Lung (tissue), 12 donors: ENCODE measurements around the gene ZNF414. TPM values are rescaled to one million over a fixed set of nuclear protein-coding genes. Genes with fewer than 3 reads are reported as not detected.

Experiments used
- ATAC-seq: fragments of 200-7000 bp; cut with Tn5 transposase; one replicate; pipeline ENCODE4 v1.9.1; 2020; ENCODE audit warnings: moderate number of reproducible peaks; ENCODE audit not compliant: insufficient read depth, low FRiP score
- DNase-seq, 3 donors: peaks; one replicate each; pipeline ENCODE4 v3.0.0-alpha.2; 2013 to 2017
- H3K27ac ChIP-seq, 2 donors: one replicate each; pipeline ENCODE4 v1.5.1; 2013; ENCODE audit warnings: mild to moderate bottlenecking in 2 of 2, moderate library complexity in 2 of 2, control low read depth in 1 of 2, inconsistent platforms in 1 of 2, low read depth in 1 of 2, low read length in 1 of 2
- H3K27me3 ChIP-seq, 3 donors: one replicate each; pipeline ENCODE4 v1.5.1; 2013; ENCODE audit warnings: low read length in 2 of 3; ENCODE audit not compliant: control insufficient read depth in 3 of 3, insufficient read depth in 3 of 3
- H3K36me3 ChIP-seq, 4 donors: one replicate each; pipeline ENCODE4 v1.5.1; 2013; ENCODE audit warnings: low read length in 4 of 4, mild to moderate bottlenecking in 1 of 4, moderate library complexity in 1 of 4; ENCODE audit not compliant: control insufficient read depth in 4 of 4, insufficient read depth in 4 of 4
- H3K4me1 ChIP-seq, 5 donors: one replicate each; pipeline ENCODE4 v1.5.1; 2013; ENCODE audit warnings: low read length in 5 of 5, mild to moderate bottlenecking in 2 of 5, moderate library complexity in 1 of 5; ENCODE audit not compliant: control insufficient read depth in 5 of 5, insufficient read depth in 5 of 5
- H3K4me3 ChIP-seq: one replicate; pipeline ENCODE4 v1.5.1; 2013; ENCODE audit warnings: mild to moderate bottlenecking, control low read depth, moderate library complexity
- H3K9ac ChIP-seq, 2 donors: one replicate each; pipeline ENCODE4 v1.5.1; 2013; ENCODE audit warnings: low read length in 2 of 2, control low read depth in 1 of 2; ENCODE audit not compliant: insufficient read depth in 1 of 2
- H3K9me3 ChIP-seq, 4 donors: one replicate each; pipeline ENCODE4 v1.5.1; 2013; ENCODE audit warnings: low read length in 3 of 4, mild to moderate bottlenecking in 1 of 4, moderate library complexity in 1 of 4; ENCODE audit not compliant: control insufficient read depth in 4 of 4, insufficient read depth in 3 of 4
- whole genome bisulfite sequencing, 2 donors: extraction: QIAGEN DNeasy Blood & Tissue Kit; methylation state at CpG; one replicate each; pipeline ENCODE4 v1.1.7; 2013; 5-methylcytosine and 5-hydroxymethylcytosine counted together
- polyA plus RNA-seq, 2 donors: library from polyadenylated mRNA; stranded (reverse); fragments of 200-250 nt; gene quantifications; one replicate each; pipeline ENCODE4 v1.2.1, GENCODE V29; 2013
- total RNA-seq, 2 donors: library from RNA; depleted of rRNA in 1 of 2; stranded (reverse); fragments of >200 nt in 1 of 2; gene quantifications; one replicate each; pipeline ENCODE4 v1.2.1, GENCODE V29; 2014 to 2021
- TF ChIP-seq, protein P1 (sequence below): IDR thresholded peaks from 2 replicates; pipeline ENCODE4 v1.5.1; 2012; ENCODE audit warnings: mild to moderate bottlenecking; ENCODE audit errors: control extremely low read depth, extremely low read depth
- donor health status: control.
- donor health status: control.
- donor health status: Bipolar disorder and iron deficiency.
- donor health status: healthy.
- donor health status: DM: yes; HTN: yes; CAD: no.

ZNF414 gene
- total and polyA plus RNA-seq, 4 donors = 17.7 to 35.7 (median 29.5) TPM

DNA sequence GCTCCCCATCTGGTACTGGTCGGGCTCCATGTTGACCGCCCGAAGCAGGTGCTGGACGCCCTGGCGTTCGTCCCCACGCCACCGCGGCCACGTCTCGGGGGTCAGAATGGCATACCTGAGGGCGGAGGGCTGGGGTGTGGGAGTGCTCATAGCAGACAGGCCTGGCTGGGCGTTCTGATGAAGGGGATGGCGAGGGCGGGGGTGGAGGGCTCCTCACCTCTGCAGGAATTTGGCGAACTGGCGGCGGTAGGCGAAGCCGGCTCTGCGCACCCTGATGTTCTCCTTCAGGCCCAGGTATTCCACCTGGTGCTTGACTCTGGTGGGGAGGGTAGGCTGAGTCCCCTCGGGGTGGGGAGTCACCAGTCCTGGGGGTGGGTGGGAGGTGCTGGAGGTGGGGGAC, 22.3 kb upstream of the ZNF414 start:
- Histone ChIP-seq H3K36me3 (peaks cover 0 to 1% (median 0%) of the 10 kb centered on the region in 4 donors), H3K9me3 (no peaks in the 10 kb centered on the region), H3K27ac (no peak overlapping the region), H3K9ac (no peak overlapping the region), H3K4me3 (no peak overlapping the region), H3K4me1 (no peaks in the 10 kb centered on the region), H3K27me3 (no peaks in the 10 kb centered on the region)
- TF ChIP-seq, protein P1, sequence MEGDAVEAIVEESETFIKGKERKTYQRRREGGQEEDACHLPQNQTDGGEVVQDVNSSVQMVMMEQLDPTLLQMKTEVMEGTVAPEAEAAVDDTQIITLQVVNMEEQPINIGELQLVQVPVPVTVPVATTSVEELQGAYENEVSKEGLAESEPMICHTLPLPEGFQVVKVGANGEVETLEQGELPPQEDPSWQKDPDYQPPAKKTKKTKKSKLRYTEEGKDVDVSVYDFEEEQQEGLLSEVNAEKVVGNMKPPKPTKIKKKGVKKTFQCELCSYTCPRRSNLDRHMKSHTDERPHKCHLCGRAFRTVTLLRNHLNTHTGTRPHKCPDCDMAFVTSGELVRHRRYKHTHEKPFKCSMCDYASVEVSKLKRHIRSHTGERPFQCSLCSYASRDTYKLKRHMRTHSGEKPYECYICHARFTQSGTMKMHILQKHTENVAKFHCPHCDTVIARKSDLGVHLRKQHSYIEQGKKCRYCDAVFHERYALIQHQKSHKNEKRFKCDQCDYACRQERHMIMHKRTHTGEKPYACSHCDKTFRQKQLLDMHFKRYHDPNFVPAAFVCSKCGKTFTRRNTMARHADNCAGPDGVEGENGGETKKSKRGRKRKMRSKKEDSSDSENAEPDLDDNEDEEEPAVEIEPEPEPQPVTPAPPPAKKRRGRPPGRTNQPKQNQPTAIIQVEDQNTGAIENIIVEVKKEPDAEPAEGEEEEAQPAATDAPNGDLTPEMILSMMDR = no peak
- 73 to 95% methylated on average over 22 of the region's 22 CpGs for WGBS, 2 donors
- ATAC-seq (no peak), DNase-seq (no peak)

DNA sequence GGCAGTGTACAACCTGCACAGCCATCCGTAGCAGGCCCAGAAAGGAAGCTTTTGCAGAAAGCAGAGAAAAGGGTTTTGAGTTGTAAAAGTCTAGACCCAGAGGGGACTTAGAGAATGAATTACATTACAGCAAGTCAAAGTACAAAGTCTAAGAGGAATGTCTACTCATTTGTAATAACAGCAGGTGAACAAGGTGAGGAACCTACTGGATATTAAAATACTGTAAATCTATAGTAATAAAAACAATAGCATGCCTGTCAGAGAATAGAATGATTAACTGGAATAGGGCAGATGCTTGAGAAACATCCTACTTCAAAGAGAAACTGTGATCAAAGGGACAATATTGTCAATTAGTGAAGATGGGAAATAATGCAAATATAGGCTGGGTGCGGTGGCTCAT, 18.3 kb upstream of the ZNF414 start:
- no peak overlapping the region for H3K4me3 ChIP-seq
- H3K27me3 ChIP-seq = no peaks in the 10 kb centered on the region
- TF ChIP-seq, protein P1 = no peak
- ATAC-seq = no peak
- DNase-seq = no peak
- H3K9ac ChIP-seq = no peak overlapping the region
- H3K4me1 ChIP-seq = peaks cover 0 to 2% (median 0%) of the 10 kb centered on the region in 5 donors
- WGBS, 2 donors = 87 to 90% methylated on average over 2 of the region's 2 CpGs
- H3K9me3 ChIP-seq = no peaks in the 10 kb centered on the region
- H3K36me3 ChIP-seq = peaks cover 0 to 18% (median 4%) of the 10 kb centered on the region in 4 donors
- H3K27ac ChIP-seq = no peak overlapping the region

DNA sequence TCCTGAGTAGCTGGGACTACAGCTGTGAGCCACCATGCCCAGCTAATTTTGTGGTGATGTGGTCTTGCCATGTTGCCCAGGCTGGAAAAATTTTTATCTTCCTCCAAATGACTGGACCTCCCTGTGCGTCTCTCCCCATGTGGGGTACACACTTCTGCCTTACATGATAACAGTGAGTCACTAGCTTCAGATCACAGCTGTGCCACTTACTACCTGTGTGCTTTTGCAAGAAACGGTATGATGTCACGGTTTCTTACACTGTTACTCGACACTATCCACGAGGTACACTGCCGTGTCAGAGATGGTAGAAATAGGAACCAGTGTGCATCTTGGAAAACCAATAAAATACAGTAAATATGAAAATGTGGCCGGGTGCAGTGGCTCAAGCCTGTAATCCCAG, 17.5 kb upstream of the ZNF414 start:
- Histone ChIP-seq H3K27me3 (no peaks in the 10 kb centered on the region), H3K9me3 (no peaks in the 10 kb centered on the region), H3K27ac (no peak overlapping the region), H3K9ac (no peak overlapping the region), H3K4me1 (peaks cover 0 to 6% (median 0%) of the 10 kb centered on the region in 5 donors), H3K36me3 (peaks cover 0 to 18% (median 4%) of the 10 kb centered on the region in 4 donors), H3K4me3 (no peak overlapping the region)
- TF ChIP-seq, protein P1 = no peak
- DNase-seq = no peak
- 88% methylated on average over 7 of the region's 7 CpGs for WGBS, 2 donors
- no peak for ATAC-seq

DNA sequence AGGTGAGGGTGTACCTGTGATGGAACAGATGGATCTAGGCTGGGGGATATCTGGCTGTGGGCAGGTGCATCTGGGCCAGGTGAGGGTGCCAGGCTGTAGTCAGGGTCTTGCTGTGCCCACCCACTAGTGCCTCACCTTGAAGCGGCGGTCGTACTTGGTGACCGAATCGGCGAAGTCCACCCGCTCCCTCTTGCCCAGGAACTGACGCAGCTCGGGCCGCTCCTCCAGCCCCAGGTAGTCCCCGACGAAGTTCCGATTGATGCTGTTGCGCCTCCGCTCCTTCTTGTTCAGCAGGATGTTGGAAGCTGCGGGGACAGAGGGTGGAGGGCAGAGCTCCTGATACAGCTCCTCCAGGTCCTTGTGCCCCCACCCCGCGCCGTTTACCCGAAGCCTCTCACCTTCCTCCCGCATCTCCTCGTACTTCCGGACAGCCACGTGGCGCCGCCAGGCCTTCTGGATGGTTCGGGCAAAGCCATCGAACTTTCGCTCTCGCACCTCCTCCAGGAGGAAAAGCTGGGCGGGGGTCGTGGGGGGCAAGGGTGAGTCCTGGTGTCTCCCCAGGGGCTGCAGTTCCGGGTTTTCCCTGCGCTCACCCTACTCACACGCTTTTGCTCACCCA, 16.2 kb upstream of the ZNF414 start:
- H3K27me3 ChIP-seq = no peaks in the 10 kb centered on the region
- no peak overlapping the region for H3K4me3 ChIP-seq
- no peak overlapping the region for H3K27ac ChIP-seq
- no peak for ATAC-seq
- no peak overlapping the region for H3K9ac ChIP-seq
- WGBS, 2 donors = 94 to 95% methylated on average over 35 of the region's 35 CpGs
- TF ChIP-seq, protein P1 = no peak
- H3K36me3 ChIP-seq = peaks cover 0 to 16% (median 4%) of the 10 kb centered on the region in 4 donors
- no peaks in the 10 kb centered on the region for H3K9me3 ChIP-seq
- no peak for DNase-seq
- H3K4me1 ChIP-seq = peaks cover 0 to 6% (median 0%) of the 10 kb centered on the region in 5 donors
